OCI-LY1 (cell line): Measurements from ENCODE around the gene PRKCA.

ENCODE experiments used
- H2AFZ ChIP-seq: fragments of 200-600 bp; sonication (generic), shearing (Covaris generic); 2 replicates; pipeline ENCODE4 v1.6.0; 2014; ENCODE audit warnings: antibody characterized with exemption, mild to moderate bottlenecking, low read length
- H3F3A ChIP-seq: fragments of 200-600 bp; sonication (generic), shearing (Covaris generic); 2 replicates; pipeline ENCODE4 v1.6.0; 2014; ENCODE audit warnings: mild to moderate bottlenecking, antibody characterized with exemption, low read length, moderate library complexity; ENCODE audit not compliant: insufficient read depth
- H3K27ac ChIP-seq: fragments of 200-600 bp; sonication (generic); 2 replicates; pipeline ENCODE4 v1.5.1; 2014; ENCODE audit warnings: low read length, mixed run types, mild to moderate bottlenecking, low read depth; ENCODE audit not compliant: poor library complexity, severe bottlenecking
- H3K27me3 ChIP-seq: fragments of 200-600 bp; sonication (generic); 2 replicates; pipeline ENCODE4 v1.6.0; 2014; ENCODE audit warnings: antibody characterized with exemption, mild to moderate bottlenecking, low read length, moderate library complexity; ENCODE audit not compliant: insufficient read depth
- H3K36me3 ChIP-seq: fragments of 200-600 bp; sonication (generic); 2 replicates; pipeline ENCODE4 v1.6.1; 2014; ENCODE audit warnings: mild to moderate bottlenecking, antibody characterized with exemption, low read length, moderate library complexity, mixed read lengths; ENCODE audit not compliant: insufficient read depth
- H3K4me1 ChIP-seq: fragments of 200-600 bp; sonication (generic); 2 replicates; pipeline ENCODE4 v1.5.1; 2014; ENCODE audit warnings: mild to moderate bottlenecking, low read length, moderate library complexity; ENCODE audit not compliant: insufficient read depth, severe bottlenecking
- H3K4me2 ChIP-seq: fragments of 200-600 bp; sonication (generic), shearing (Covaris generic); 2 replicates; pipeline ENCODE4 v1.6.1; 2014; ENCODE audit warnings: low read length
- H3K4me3 ChIP-seq: fragments of 200-600 bp; sonication (generic); 2 replicates; pipeline ENCODE4 v1.5.1; 2014; ENCODE audit warnings: low read length, low read depth, mild to moderate bottlenecking, mixed read lengths; ENCODE audit not compliant: poor library complexity, severe bottlenecking
- H3K79me2 ChIP-seq: fragments of 200-600 bp; shearing (Covaris generic); 2 replicates; pipeline ENCODE4 v1.6.1; 2016; ENCODE audit warnings: mixed run types, low read length, mixed read lengths; ENCODE audit not compliant: insufficient read depth
- H3K9ac ChIP-seq: fragments of 200-600 bp; sonication (generic), shearing (Covaris generic); 2 replicates; pipeline ENCODE4 v1.6.1; 2014; ENCODE audit warnings: mild to moderate bottlenecking, low read length, mixed read lengths
- H3K9me2 ChIP-seq: fragments of 200-600 bp; sonication (generic), shearing (Covaris generic); 2 replicates; pipeline ENCODE4 v1.6.1; 2014; ENCODE audit warnings: low read depth, mild to moderate bottlenecking, low read length, mixed read lengths
- H3K9me3 ChIP-seq: fragments of 200-600 bp; shearing (Covaris generic); 2 replicates; pipeline ENCODE4 v1.6.1; 2014; ENCODE audit warnings: low read length, mixed read lengths
- H4K20me1 ChIP-seq: fragments of 200-600 bp; sonication (generic), shearing (Covaris generic); 2 replicates; pipeline ENCODE4 v1.6.0; 2016; ENCODE audit warnings: mild to moderate bottlenecking, low read length; ENCODE audit not compliant: insufficient read depth
- CTCF ChIP-seq: fragments of 200-600 bp; sonication (generic), shearing (Covaris generic); IDR thresholded peaks from 2 replicates; pipeline ENCODE4 v1.5.1; 2017; ENCODE audit warnings: mild to moderate bottlenecking, antibody characterized with exemption, low read length, moderate library complexity, mixed read lengths
- EZH2 ChIP-seq: fragments of 200-600 bp; sonication (generic), shearing (Covaris generic); IDR thresholded peaks from 2 replicates; pipeline ENCODE4 v1.8.0; 2017; ENCODE audit warnings: borderline replicate concordance, mixed run types, mild to moderate bottlenecking, antibody characterized with exemption, low read length, moderate library complexity, mixed read lengths

PRKCA gene

GRCh38 chr17:66836063-66837005 lies 533.9 kb downstream of the PRKCA start:
- H3K9ac ChIP-seq: no peak overlapping the region
- no peaks in the 10 kb centered on the region for H3K36me3 ChIP-seq
- H2AFZ ChIP-seq: no peak overlapping the region
- H3K4me1 ChIP-seq: peaks cover 7% of the 10 kb centered on the region
- H3K9me2 ChIP-seq: no peaks in the 10 kb centered on the region
- H3K27me3 ChIP-seq: peaks cover 12% of the 10 kb centered on the region; the same call in 1 of the 2 replicates
- TF ChIP-seq CTCF (no peak), EZH2 (no peak)
- no peaks in the 10 kb centered on the region for H3K79me2 ChIP-seq
- no peaks in the 10 kb centered on the region for H4K20me1 ChIP-seq
- no peak overlapping the region for H3K27ac ChIP-seq
- H3K4me2 ChIP-seq: no peak overlapping the region
- H3K9me3 ChIP-seq: no peaks in the 10 kb centered on the region
- H3F3A ChIP-seq: no peaks in the 10 kb centered on the region
- no peak overlapping the region for H3K4me3 ChIP-seq

GRCh38 chr17:66837226-66837625 lies 534.8 kb downstream of the PRKCA start:
- peaks cover 7% of the 10 kb centered on the region for H3K4me1 ChIP-seq
- no peak overlapping the region for H3K27ac ChIP-seq
- H3K36me3 ChIP-seq: no peaks in the 10 kb centered on the region
- TF ChIP-seq CTCF (no peak), EZH2 (no peak)
- H3F3A ChIP-seq: no peaks in the 10 kb centered on the region
- no peak overlapping the region for H3K9ac ChIP-seq
- H3K4me2 ChIP-seq: no peak overlapping the region
- H2AFZ ChIP-seq: no peak overlapping the region
- no peaks in the 10 kb centered on the region for H4K20me1 ChIP-seq
- H3K4me3 ChIP-seq: no peak overlapping the region
- H3K9me3 ChIP-seq: no peaks in the 10 kb centered on the region
- H3K79me2 ChIP-seq: no peaks in the 10 kb centered on the region
- H3K9me2 ChIP-seq: no peaks in the 10 kb centered on the region
- H3K27me3 ChIP-seq: peaks cover 12% of the 10 kb centered on the region; the same call in 1 of the 2 replicates

- H3K4me1 ChIP-seq: peaks cover 7% of the 10 kb centered on the region
- H3F3A ChIP-seq: no peaks in the 10 kb centered on the region
- no peak overlapping the region for H3K4me2 ChIP-seq
- TF ChIP-seq EZH2 (no peak), CTCF (no peak)
- H2AFZ ChIP-seq: no peak overlapping the region
- no peaks in the 10 kb centered on the region for H3K79me2 ChIP-seq
- H3K36me3 ChIP-seq: no peaks in the 10 kb centered on the region
- H3K9me2 ChIP-seq: no peaks in the 10 kb centered on the region
- H3K9me3 ChIP-seq: no peaks in the 10 kb centered on the region
- no peak overlapping the region for H3K4me3 ChIP-seq
- no peak overlapping the region for H3K27ac ChIP-seq
- H3K9ac ChIP-seq: no peak overlapping the region
- H3K27me3 ChIP-seq: peaks cover 12% of the 10 kb centered on the region; the same call in 1 of the 2 replicates
- no peaks in the 10 kb centered on the region for H4K20me1 ChIP-seq
These were observed 535.7 kb downstream of the PRKCA start for GRCh38 chr17:66837885-66838665.
